Sigmoid colon (tissue), 7 donors: Measurements from ENCODE around the gene BANK1. TPM values are rescaled to one million over a fixed set of nuclear protein-coding genes. Genes with fewer than 3 reads are reported as not detected.

Experiments
- DNase-seq: peaks from one replicate; pipeline ENCODE4 v3.0.0-alpha.2; 2019
- H3K27ac ChIP-seq, 4 donors: fragments of 200-600 bp; sonication (generic); one replicate each; pipeline ENCODE4 v1.5.1; 2016 to 2019; ENCODE audit warnings: mild to moderate bottlenecking in 1 of 4
- H3K27me3 ChIP-seq, 3 donors: fragments of 200-600 bp; sonication (generic); one replicate each; pipeline ENCODE4 v1.5.1; 2019; ENCODE audit warnings: mild to moderate bottlenecking in 1 of 3
- H3K36me3 ChIP-seq, 4 donors: fragments of 200-600 bp; sonication (generic); one replicate each; pipeline ENCODE4 v1.5.1; 2016 to 2019
- H3K4me1 ChIP-seq, 4 donors: fragments of 200-600 bp; sonication (generic); one replicate each; pipeline ENCODE4 v1.5.1; 2017 to 2019
- H3K4me3 ChIP-seq, 4 donors: fragments of 200-600 bp; sonication (generic); one replicate each; pipeline ENCODE4 v1.5.1; 2017 to 2019; ENCODE audit warnings: mild to moderate bottlenecking in 2 of 4, moderate library complexity in 1 of 4
- H3K9me3 ChIP-seq, 4 donors: fragments of 200-600 bp in 3 of 4; sonication (generic) in 3 of 4; one replicate each; pipeline versions ENCODE4 v1.5.1 to v1.6.1; 2013 to 2019
- EP300 ChIP-seq, 4 donors: sonication (generic); formaldehyde crosslinking; IDR thresholded peaks; one replicate each; pipeline ENCODE4 v1.6.1; 2017; ENCODE audit warnings: antibody characterized with exemption in 4 of 4
- POLR2A ChIP-seq, 2 donors: fragments of 450-650 bp; IDR thresholded peaks; one replicate each; pipeline ENCODE4 v1.6.1; 2016; ENCODE audit warnings: antibody characterized with exemption in 2 of 2, mild to moderate bottlenecking in 2 of 2, moderate library complexity in 2 of 2
- POLR2AphosphoS5 ChIP-seq, 4 donors: sonication (generic); formaldehyde crosslinking; IDR thresholded peaks; one replicate each; pipeline ENCODE4 v1.6.1; 2017; ENCODE audit warnings: antibody characterized with exemption in 4 of 4
- WGBS, 2 donors: extraction: QIAGEN DNeasy Blood & Tissue Kit; methylation state at CpG; one replicate each; pipeline ENCODE4 v1.1.7; 2013; 5-methylcytosine and 5-hydroxymethylcytosine counted together
- intact Hi-C: fragments of 100-400 bp; cut with DNase I; formaldehyde crosslinking; loops from one replicate; pipeline ENCODE4 v1.15.1; 2023
- polyA plus RNA-seq, 3 donors: library from polyadenylated mRNA; stranded (reverse); fragments of 200-250 nt; gene quantifications; one replicate each; pipeline ENCODE4 v1.2.3, GENCODE V29; 2013
- total RNA-seq, 4 donors: library from RNA; depleted of rRNA; stranded (reverse); fragments of >200 nt; gene quantifications; one replicate each; pipeline ENCODE4 v1.1.0, GENCODE V29; 2016
- TF ChIP-seq, protein P1 (sequence below), 4 experiments: fragments of 450-650 bp in 3 of 4; fragments of 200-600 bp in 1 of 4; IDR thresholded peaks; one replicate each; pipeline ENCODE4 v1.5.1; 2016 to 2019; ENCODE audit warnings: antibody characterized with exemption in 4 of 4, mild to moderate bottlenecking in 3 of 4, moderate library complexity in 2 of 4
- donor health status: healthy with polysubstance abuse.
- donor health status: Bipolar disorder and iron deficiency.
- donor health status: healthy.

The BANK1 gene, protein sequence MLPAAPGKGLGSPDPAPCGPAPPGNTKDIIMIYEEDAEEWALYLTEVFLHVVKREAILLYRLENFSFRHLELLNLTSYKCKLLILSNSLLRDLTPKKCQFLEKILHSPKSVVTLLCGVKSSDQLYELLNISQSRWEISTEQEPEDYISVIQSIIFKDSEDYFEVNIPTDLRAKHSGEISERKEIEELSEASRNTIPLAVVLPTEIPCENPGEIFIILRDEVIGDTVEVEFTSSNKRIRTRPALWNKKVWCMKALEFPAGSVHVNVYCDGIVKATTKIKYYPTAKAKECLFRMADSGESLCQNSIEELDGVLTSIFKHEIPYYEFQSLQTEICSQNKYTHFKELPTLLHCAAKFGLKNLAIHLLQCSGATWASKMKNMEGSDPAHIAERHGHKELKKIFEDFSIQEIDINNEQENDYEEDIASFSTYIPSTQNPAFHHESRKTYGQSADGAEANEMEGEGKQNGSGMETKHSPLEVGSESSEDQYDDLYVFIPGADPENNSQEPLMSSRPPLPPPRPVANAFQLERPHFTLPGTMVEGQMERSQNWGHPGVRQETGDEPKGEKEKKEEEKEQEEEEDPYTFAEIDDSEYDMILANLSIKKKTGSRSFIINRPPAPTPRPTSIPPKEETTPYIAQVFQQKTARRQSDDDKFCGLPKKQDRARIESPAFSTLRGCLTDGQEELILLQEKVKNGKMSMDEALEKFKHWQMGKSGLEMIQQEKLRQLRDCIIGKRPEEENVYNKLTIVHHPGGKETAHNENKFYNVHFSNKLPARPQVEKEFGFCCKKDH
- 1 to 10 TPM in 3 of 4 donors, under 1 TPM in 1; 0.81 to 1.4 (median 1.2) TPM for total RNA-seq
- polyA plus RNA-seq: 10 to 100 TPM in 1 of 3 donors, 1 to 10 TPM in 1, under 1 TPM in 1; 0.69 to 25.2 (median 1.2) TPM

DNA sequence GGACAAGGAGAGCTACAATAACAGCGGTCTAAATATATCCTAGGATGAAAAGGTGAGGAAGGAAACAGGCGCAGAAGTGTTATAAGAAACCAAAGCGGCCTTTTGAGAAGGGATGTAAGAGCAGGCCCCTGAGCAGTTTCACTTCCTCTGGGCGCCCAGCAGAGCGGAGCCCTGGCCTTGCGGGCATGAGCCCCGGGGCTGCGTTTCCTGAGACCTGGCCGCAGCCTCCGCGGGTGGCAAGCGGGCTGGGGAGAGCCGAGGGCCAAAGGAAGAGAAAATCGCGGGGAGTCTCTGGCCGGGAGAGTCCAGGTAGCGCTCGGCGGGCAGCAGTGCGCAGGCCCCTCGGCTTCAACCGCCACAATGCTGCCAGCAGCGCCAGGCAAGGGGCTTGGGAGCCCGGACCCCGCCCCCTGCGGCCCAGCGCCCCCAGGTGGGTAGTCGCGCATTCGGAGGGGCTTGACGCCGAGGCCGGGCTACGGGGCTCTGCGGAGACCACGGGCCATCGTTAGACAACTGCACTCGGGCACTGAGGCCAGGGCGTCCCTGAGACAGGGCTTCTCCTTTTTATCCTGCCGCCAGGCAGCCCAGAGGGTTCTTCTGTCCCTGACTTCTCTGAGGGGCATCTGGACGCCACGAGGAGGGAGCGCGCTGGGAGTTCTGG lies at the start of gene BANK1:
TSS of gene BANK1 (plus strand) at position 210 of the 661 bp plus-strand sequence. CDS start at position 361, 151 bp downstream.
- peak within 1 kb of the TSS; percentile 33 to 57 (median 50) for H3K4me3 ChIP-seq
- DNase-seq: no peak
- TF ChIP-seq POLR2AphosphoS5 (IDR thresholded peaks at IDR 0.05) (no peak), EP300 (IDR thresholded peaks at IDR 0.05) (no peak), POLR2A (IDR thresholded peaks at IDR 0.05) (no peak)
- TF ChIP-seq, protein P1, sequence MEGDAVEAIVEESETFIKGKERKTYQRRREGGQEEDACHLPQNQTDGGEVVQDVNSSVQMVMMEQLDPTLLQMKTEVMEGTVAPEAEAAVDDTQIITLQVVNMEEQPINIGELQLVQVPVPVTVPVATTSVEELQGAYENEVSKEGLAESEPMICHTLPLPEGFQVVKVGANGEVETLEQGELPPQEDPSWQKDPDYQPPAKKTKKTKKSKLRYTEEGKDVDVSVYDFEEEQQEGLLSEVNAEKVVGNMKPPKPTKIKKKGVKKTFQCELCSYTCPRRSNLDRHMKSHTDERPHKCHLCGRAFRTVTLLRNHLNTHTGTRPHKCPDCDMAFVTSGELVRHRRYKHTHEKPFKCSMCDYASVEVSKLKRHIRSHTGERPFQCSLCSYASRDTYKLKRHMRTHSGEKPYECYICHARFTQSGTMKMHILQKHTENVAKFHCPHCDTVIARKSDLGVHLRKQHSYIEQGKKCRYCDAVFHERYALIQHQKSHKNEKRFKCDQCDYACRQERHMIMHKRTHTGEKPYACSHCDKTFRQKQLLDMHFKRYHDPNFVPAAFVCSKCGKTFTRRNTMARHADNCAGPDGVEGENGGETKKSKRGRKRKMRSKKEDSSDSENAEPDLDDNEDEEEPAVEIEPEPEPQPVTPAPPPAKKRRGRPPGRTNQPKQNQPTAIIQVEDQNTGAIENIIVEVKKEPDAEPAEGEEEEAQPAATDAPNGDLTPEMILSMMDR (IDR thresholded peaks at IDR 0.05): no peak
- intact Hi-C loops: no loop called here
- H3K9me3 ChIP-seq: peaks cover 0 to 3% (median 0%) of the 10 kb centered on the region in 4 donors
- no peaks in the 10 kb centered on the region for H3K36me3 ChIP-seq
- peaks cover 0 to 12% (median 0%) of the 10 kb centered on the region in 4 donors for H3K4me1 ChIP-seq
- WGBS, 2 donors: 3 to 4% methylated on average over 44 of the region's 44 CpGs
- no peak within 1 kb of the TSS for H3K27ac ChIP-seq
- peaks cover 0 to 17% (median 8%) of the 10 kb centered on the region in 3 donors for H3K27me3 ChIP-seq

DNA sequence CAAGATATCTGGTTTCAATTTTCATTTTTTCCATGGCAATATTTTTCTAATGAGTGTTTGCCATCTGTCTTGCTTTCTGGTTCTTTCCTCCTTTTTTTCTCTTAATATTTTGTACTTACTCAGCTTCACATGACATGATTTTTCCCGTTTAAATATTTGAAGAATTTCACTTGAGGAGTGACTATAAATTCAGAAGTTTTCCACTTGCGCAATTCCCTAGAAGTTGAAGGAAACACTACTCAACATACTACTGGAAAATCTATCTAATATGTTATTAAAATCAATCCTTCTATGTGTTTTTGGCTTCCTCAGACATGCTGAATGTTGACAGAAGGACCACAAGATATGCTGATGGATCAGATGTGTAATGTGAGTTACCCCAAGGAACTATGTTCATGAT lies 36.8 kb upstream of the BANK1 start:
- Histone ChIP-seq H3K36me3 (no peaks in the 10 kb centered on the region), H3K4me1 (no peaks in the 10 kb centered on the region), H3K9me3 (no peaks in the 10 kb centered on the region), H3K27ac (no peak overlapping the region), H3K27me3 (no peaks in the 10 kb centered on the region), H3K4me3 (no peak overlapping the region)
- 67 to 75% methylated on average over 2 of the region's 2 CpGs for WGBS, 2 donors
- TF ChIP-seq, protein P1 (IDR thresholded peaks at IDR 0.05): no peak
- TF ChIP-seq EP300 (IDR thresholded peaks at IDR 0.05) (no peak), POLR2A (IDR thresholded peaks at IDR 0.05) (no peak), POLR2AphosphoS5 (IDR thresholded peaks at IDR 0.05) (no peak)
- no peak for DNase-seq
- intact Hi-C loops: no loop called here

DNA sequence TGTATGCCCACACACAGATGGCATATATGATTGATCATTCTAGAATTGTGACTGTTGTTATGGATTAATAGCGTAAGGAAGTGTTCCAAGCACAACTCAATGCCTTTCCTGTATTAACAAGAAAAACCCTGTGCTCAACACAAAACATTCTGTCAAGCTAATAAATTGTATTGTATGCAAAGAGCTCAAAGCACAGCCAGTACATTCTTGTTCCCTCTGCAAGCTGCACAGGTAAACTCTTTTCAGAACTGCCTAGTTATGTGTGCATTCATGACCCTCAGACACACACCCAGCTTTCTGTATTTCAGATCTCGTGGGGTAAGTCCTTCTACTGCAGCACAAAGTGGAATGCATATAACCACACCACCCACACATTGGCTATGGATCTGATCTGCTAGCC lies 34.3 kb upstream of the BANK1 start:
- no peaks in the 10 kb centered on the region for H3K9me3 ChIP-seq
- no peaks in the 10 kb centered on the region for H3K4me1 ChIP-seq
- no peak for DNase-seq
- H3K27me3 ChIP-seq: no peaks in the 10 kb centered on the region
- no peak for TF ChIP-seq POLR2A (IDR thresholded peaks at IDR 0.05)
- TF ChIP-seq, protein P1 (IDR thresholded peaks at IDR 0.05): no peak
- TF ChIP-seq POLR2AphosphoS5 (IDR thresholded peaks at IDR 0.05): no peak
- TF ChIP-seq EP300 (IDR thresholded peaks at IDR 0.05): no peak
- H3K4me3 ChIP-seq: no peak overlapping the region
- no peak overlapping the region for H3K27ac ChIP-seq
- WGBS, 2 donors: 39 to 41% methylated on average over 2 of the region's 2 CpGs
- intact Hi-C loops: no loop called here
- no peaks in the 10 kb centered on the region for H3K36me3 ChIP-seq

DNA sequence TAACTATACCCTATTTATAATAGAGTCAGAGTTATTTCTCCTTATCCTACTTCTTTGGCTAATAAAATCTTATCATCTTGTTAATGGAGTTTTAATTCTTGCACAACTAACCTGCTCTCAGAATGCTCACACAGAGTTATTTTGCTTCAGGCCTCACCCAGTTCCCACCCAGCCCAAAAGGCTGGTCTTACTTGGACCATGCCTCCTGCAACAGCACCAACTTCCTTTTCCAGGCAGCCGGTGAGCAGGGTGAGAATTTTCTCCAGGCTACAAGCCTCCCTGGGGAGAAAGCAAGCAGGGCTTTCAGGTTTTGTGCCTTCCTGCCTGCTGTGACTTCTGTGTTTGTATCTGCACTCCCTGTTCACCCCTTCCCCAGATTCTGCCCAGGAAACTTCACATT lies 29.1 kb upstream of the BANK1 start:
- intact Hi-C loops: no loop called here
- TF ChIP-seq, protein P1 (IDR thresholded peaks at IDR 0.05): no peak
- TF ChIP-seq EP300 (IDR thresholded peaks at IDR 0.05) (no peak), POLR2AphosphoS5 (IDR thresholded peaks at IDR 0.05) (no peak), POLR2A (IDR thresholded peaks at IDR 0.05) (no peak)
- no peak for DNase-seq
- Histone ChIP-seq H3K27ac (no peak overlapping the region), H3K4me1 (no peaks in the 10 kb centered on the region), H3K9me3 (no peaks in the 10 kb centered on the region), H3K27me3 (no peaks in the 10 kb centered on the region), H3K36me3 (no peaks in the 10 kb centered on the region), H3K4me3 (no peak overlapping the region)
- 46 to 48% methylated on average over 1 of the region's 1 CpG for WGBS, 2 donors
